ENCODE results near the gene RNF115. TPM values are rescaled to one million over a fixed set of nuclear protein-coding genes. Genes with fewer than 3 reads are reported as not detected.

Gene RNF115
- 35.7 TPM for total RNA-seq

DNA sequence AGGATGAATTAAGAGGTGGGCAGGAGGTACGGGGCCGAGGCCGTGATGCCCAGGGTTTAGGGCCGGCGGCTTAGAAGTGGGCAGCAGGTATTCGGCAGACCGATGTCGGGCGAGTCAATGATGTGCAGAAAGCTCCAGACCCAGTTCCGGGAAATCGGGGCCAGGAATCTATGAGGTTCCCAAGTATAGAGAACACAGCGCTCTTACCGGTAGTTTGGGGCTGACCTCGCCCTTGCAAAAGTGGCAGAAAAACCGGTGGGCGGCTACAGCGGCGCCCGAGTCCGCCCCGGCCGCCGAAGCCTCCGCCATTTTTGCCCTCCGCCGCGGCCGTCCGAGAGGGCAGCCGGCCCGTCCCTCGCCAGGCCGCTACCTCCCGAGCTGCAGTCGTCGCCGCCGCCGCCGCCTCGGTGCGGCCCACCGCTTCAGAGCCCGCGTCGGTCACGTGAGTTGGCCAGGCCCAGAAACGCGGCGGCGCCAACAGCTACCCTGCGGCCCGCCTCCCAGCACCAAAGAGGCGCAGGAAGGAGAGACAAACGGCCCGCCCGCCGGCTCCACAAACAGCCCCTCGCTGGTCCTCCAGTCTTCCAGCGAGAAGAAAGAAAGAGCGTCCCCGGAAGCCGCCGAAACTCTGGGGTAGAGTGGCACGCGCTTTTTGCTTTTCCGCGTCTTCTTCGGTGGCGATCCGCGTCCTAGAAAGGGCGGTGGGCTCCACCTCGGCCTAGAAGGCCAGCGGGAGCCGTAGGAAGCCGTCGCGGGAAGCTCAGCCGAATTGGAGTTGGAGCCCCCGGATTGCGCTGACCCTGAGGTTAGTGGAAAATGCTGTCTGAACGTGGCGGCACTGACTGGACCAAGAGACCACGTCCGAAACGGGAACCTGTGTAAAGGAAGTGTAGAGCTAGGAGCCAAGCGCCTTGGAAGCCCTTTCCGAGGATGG, at the start of gene RNF115, which contains the start of gene POLR3C:
RNF115 (minus strand) TSS at position 531 of the 934 bp plus-strand sequence; CDS start at position 309, 222 bp downstream.
POLR3C (plus strand) TSS at position 636 of the 934 bp plus-strand sequence. CDS start 1,577 bp downstream, outside the sequence.

GRCh38 chr1:145858901-145859490, 35.1 kb upstream of the RNF115 start, which contains the start of gene PIAS3:
TSS of gene PIAS3 (minus strand) at chr1:145859081. CDS start at chr1:145858990, 91 bp downstream.

DNA sequence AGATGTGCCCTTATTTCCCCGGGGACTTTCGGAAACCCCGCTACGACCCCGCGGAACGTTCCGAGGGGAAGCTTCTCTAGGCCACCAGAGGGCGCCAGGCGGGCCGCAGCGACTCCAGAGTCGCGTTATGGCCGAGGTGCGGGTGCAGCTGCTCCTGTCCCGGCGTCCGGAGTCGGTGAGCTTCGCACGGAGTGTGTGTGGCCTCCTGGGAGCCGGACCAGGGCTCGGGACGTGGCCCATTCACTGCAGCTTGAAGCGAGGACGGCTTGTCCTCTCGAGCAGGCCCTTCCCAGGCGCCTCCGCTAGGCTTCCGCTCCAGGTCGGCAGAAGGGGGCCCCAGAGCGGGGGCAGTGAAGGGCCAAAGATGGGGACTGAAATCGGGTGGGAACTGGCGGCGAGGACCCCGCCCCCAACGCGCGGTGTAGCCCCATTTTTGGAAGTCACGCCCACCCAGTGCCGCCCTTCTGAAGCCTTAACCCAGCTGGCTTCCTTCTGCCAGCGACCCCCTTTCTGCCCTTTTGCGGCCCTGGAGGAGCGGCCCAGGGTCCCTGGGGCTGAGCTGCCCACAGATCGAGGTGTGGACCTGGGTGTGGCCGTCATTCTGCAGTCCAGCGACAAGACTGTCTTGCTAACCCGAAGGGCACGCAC, 21.7 kb upstream of the RNF115 start, which contains the start of gene NUDT17:
NUDT17 (plus strand) TSS at position 117 of the 648 bp plus-strand sequence; CDS start at position 128, 11 bp downstream.

GRCh38 chr1:145719230-145720079, 104.4 kb downstream of the RNF115 start, which contains the start of gene CD160:
TSS of gene CD160 (plus strand) at chr1:145719499. CDS start at chr1:145728328, 8,829 bp downstream.

DNA sequence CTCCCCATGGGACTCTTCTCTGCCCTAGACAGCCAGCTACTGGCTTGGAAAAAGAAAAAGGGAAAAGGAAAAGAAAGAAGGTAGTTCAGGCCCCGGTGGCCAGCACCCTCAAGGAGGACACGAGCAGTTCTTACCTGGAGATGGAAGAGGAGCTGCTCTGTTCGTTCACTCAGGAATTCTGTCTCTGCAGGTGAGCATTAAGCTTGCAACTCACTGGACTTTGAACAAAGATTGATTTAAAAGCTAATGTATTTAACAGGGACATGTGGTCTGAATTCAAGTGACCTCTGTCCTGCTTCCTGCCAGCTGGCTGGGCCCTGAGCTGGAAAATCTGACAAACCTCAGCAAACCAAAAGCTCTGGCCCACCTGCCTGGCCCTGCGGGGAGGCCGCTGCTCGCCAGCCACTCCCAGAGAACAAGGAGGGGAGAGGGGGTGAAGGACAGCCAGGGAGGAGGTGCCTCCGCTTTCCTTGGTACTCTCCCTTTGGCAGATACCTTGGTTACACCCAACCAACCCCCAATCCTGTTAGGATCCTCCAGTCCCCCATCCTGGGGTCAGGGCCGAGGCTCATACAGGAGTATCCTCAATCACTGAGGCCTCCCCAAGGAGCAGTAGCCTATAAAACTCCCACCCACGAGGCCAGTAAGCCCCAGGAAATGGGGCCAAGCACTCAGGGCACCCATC, 116.6 kb downstream of the RNF115 start, which contains the start of gene PDZK1:
PDZK1 (minus strand) TSS at position 186 of the 685 bp plus-strand sequence. CDS start 19,347 bp downstream, outside the sequence.

Small RNA genes lying within 50 kb of the gene (small RNA-seq; reads per million reads assigned to genes)
- not detected for gene MIR6736 (ENCODE audit: low replicate concordance)

Other genes with a start within 250 kb of the RNF115 start
- 55.4 TPM for gene GPR89A, start 216.1 kb downstream of the RNF115 start, total RNA-seq
- gene PDZK1, start 116.7 kb downstream of the RNF115 start, total RNA-seq: 0.31 TPM
- not detected for gene CD160, start 104.6 kb downstream of the RNF115 start, total RNA-seq
- gene POLR3C, start 105 bp upstream of the RNF115 start, total RNA-seq: 42.3 TPM
- 4.1 TPM for gene NUDT17, start 21.5 kb upstream of the RNF115 start, total RNA-seq
- gene PIAS3, start 35.0 kb upstream of the RNF115 start, total RNA-seq: 11.3 TPM
- gene ANKRD35, start 61.8 kb upstream of the RNF115 start, total RNA-seq: 1.6 TPM
- 2.8 TPM for gene ITGA10, start 86.0 kb upstream of the RNF115 start, total RNA-seq
- 29.1 TPM for gene PEX11B, start 94.6 kb upstream of the RNF115 start, total RNA-seq
- gene RBM8A, start 103.4 kb upstream of the RNF115 start, total RNA-seq: 85.4 TPM
- gene LIX1L, start 133.9 kb upstream of the RNF115 start, total RNA-seq: 21.9 TPM
- 2.5 TPM for gene ANKRD34A, start 140.5 kb upstream of the RNF115 start, total RNA-seq
- gene POLR3GL, start 140.6 kb upstream of the RNF115 start, total RNA-seq: 12.2 TPM
- gene TXNIP, start 172.5 kb upstream of the RNF115 start, total RNA-seq: 92.6 TPM
- gene HJV, start 197.6 kb upstream of the RNF115 start, total RNA-seq: not detected

Data from parietal lobe (tissue), 2 donors.